DMS53 (cell line): ENCODE data around the gene ECHS1.

Source experiments
- DNase-seq: peaks from one replicate; lab custom pipeline; 2025; lab: John Stamatoyannopoulos, UW

The ECHS1 gene

DNA sequence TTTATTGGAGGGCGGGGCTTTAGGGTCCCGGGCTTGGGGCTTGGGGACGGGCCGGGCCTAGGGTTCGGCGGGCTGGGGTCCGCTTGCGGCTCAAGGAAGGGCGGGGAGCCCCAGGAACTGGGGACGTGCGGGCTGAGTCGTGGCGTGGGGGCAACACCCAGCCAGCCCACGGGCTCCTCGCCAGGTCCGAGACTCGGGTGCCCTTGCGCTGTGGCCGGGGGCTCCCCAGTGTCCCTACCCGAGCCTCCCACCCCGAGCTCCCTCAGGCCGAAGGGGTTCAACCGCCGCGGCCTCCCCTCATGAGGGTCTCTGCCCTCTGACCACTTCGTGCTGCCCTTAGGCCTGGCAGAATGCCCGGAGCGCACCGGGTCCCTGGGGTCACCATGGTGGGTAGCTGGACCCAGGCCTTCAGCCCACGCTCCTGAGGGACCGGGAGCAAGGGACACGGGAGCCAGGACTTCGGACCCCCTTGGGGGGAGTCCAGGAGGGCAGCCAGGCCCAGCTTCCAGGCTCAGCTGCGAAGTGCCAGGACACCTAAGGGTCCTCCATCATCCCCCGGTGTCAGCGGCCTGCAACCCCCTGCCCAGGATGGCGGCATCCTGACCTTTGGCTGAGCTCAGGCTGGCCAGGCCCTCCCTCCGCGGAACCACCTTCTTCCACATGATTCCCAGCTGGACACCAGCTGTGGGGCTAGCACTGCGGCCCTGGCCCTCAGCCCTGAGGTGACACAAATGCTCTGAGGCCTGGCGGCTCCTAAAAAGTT, 14.8 kb downstream of the ECHS1 start:
- DNase-seq: no peak

DNA sequence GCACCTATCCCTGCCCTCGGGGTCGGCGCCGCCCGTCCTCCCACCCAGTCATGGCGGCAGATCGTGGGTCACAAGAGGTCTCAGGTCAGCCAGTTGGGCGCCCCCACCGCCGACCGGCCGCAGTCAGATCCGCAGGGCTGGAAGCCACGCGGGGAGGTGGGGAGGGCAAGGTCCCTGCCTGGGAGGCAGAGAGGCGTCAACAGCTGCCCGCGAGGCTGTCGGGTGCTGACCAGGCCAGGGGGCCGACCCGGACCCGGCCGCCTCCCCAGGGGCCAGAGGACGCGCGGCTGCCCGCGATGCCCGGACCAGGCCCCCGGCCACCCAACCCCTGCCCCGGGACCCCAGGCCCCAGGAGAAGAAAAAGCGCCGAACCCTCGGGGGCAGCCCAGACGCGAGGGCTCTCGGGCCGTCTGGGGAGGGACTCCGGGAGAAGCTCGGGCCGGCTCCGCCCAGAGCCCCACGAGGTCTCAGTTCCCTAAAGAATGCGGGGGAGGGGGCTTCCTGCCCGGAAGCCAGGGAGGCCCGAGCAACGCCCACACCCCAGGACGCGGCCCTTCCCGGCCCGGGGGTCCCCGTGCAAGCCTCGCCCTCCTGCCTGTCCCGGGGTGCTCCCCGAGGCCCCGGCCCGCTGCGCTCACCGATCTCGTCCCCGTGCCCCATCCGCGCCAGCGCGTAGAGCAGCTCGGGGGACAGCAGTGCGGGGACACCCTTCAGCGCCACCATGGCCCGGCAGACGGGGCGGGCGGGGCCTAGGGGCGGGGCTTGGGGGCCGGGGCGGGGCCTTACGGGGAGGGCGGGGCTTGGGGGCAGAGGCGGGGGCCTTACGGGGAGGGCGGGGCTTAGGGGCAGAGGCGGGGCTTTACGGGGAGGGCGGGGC, 15.6 kb downstream of the ECHS1 start, which contains the start of gene FUOM:
Gene FUOM, minus strand, starts transcription at position 735 of the 877 bp plus-strand sequence. Its CDS starts 12 bp downstream, at position 723.
- DNase-seq: peak; percentile 79

DNA sequence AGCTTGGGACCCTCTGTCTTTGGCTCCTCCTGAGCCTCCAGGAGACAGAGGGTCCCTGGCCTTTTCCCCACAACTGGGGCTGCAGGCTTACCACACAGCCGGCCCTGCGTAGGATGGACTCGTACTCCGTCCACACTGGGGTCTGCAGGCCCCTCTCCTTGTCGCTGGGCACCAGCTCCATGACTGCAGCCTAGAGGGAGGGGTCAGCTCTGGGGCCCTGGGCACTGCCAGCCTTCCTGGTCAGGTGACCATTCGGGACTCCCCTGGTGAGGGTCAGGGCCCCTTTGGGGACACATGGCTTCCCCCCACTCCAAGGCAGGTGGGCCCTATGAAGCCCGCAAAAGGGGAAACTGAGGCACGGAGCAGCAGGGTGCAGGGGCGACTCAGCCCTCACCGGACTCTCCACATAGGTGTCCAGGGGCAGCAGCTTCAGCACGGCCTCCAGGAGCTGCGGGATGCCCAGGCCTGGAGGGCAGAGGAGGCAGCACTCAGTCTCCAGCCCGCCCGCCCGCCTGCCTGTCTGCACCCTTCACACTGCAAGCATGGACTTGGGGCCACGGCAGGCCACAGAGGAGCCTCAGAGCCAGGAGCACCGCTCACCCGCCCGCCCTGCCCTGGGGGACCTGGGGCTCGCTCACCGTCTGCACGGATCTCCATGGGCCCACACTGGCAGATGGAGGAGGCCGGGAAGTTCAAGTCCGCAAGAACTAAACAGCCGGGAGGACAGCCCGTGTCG, 16.4 kb downstream of the ECHS1 start:
- peak; percentile 67 for DNase-seq

DNA sequence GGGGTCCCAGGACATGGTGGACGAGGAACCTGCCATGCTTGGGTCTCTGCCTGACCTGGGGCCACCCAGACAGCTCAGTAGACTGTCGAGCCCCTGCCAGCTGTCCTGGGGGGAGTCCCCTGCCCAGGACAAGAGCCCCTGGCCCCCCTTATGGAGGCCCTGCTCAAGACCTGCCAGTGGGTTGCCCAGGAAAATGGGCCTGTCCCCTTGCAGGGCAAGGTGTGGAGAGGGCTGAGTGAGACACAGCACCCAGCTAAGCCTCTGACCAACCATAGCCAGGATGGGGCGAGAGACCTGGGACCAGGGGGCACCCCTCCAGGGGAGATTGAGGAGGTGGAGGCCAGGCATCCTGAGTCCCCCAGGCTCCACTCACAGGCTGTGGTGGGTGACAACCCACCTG, 17.2 kb downstream of the ECHS1 start:
- no peak for DNase-seq

DNA sequence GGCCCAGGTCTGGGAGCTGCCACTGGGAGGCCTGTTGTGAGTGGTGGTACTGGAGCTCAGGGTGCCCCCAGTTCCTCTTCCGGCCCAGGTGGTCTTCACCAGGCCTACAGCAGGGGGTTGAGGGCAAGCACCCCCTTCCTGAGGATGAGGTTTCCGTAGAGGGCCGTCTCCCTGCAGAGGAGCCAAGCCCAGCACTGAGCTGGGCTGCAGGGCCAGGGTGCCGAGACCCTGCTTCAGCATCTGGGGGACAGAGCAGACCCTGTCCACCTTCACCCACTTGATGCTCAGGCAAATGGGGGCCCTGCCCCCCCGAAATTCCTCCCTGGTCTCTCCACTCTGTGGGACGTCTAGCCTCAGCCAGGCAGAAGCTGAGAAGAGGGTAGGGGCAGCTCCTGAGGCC, 17.9 kb downstream of the ECHS1 start:
- DNase-seq: no peak

DNA sequence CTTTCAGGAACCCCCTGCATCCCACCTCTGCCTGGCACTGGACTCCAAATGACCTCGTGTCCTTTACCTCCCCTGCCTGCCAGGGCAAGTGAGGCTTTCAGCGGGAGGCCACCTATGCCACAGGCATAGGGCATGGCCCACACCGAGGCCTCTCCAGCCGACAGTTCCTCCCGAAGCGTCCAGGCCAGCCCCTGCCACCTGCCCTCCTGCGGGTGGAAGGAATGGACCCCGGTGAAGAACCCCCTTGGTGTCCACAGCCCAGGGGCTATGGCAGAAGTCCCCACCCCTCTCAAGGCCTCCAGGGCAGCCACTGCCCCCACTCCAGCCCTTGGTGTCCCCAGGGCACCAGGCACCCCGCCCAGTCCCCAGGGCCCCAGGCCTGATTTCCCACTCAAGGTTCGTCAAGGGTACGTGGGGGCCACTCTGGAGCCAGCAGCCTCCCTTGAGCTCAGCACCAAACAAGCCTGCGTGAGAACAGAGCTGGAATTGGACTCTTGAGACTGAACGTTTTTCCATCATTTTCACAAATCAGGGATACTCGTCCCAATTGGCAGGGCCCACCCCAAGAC, 18.4 kb downstream of the ECHS1 start:
- DNase-seq: no peak

DNA sequence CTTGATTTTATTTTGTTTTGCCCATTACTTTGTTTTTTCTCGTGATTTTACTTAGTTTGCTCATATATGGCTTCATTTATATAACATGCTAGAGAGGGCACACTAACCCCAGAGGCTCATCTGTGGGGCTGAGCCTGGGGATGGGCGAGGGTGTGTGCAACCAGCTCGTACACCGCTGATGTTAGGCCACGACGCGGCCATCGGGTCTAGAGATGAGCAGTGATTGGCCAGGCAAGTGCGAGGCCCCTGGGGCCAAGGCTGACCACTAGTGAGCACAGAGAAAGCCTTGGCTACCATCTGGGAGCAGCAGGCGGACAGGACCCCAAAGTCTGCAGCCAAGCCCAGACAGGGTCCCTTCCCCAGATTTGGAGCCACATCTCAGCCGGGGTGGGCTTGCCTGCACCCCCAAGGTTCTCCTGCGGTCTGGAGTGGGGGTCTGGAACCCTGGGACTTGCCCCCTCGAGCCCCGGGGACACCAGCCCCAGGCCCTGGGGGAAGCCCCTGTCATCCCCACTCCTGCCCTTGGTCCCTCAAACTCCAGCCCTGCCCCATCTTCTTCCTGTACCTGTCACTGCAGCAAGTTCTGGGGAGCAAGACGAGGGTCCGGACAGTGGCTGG, 19.1 kb downstream of the ECHS1 start:
- DNase-seq: no peak

DNA sequence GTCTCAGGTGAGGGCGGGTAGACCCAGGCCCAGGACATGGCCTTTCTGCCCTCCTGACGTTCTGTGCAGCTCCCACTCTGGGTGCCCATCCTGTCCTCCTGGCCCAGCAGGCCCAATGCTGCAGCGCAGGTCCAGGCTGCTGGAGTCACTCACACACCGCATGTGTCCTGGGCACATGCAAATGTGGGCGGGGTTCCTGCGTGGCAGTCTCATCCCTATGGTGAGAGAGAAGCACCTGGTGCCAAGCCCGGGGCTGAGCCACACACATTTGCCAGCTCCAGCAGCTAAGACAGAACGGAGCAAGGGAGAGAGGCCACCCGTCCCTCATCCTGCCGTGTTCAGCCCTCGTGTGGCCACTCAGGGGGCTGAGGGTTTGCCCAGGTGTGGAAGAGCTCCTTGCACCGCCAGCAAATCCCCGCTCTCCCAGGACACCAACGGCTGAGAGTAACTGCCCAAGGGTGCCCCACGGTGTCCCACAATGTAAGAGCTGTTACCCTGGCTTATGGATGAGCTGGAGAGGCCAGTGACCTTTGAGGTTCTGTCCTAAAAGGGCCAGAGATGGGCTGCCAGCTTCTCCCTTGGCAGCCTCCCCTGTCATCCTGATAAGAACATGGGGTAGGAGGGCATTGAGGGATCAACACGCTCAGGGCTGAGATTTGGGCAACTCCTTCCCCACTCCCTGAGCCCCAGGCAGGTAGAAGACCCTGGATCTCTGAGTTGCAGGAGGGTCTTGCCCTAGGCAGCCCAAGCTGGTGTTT, 19.8 kb downstream of the ECHS1 start:
- DNase-seq: peak; percentile 43

DNA sequence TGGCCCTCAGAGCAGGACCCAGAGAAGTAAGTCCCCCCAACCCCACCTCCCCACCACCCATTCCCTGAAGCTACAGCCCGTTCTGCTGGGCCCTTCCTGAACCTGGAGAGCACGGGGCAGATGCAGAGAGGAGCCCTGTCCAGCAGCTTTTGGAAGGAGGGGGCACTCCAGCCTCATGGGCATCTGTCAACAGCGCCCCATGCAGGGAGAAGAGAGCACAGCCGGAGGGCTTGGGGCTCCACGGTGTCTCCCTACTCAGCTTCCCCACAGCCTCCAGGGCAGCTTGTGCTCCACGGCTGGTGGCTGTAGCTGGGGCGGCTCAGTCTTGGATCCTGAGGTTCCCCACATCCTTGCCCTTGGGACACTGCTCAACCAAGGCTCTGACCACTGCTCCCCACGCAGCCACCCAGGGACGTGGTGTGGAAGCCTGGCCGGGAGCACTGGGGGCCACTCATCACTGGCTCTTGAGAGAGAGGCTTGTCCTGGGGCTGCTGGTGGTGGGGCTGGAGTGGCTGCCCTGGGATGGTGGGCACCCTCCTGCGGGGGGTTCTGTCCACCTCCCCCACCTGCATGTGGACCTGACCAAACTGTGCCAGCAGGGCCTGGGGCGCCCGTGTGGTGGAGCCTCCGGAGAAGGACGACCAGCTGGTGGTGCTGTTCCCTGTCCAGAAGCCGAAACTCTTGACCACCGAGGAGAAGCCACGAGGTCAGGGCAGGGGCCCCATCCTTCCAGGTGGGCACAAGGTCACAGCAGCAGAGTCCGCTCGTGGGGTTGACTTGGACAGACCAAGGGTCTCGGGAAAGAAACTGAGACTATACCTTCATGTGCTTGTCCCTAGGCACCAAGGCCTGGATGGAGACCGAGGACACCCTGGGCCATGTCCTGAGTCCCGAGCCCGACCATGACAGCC, 21.5 kb downstream of the ECHS1 start:
- DNase-seq: no peak

DNA sequence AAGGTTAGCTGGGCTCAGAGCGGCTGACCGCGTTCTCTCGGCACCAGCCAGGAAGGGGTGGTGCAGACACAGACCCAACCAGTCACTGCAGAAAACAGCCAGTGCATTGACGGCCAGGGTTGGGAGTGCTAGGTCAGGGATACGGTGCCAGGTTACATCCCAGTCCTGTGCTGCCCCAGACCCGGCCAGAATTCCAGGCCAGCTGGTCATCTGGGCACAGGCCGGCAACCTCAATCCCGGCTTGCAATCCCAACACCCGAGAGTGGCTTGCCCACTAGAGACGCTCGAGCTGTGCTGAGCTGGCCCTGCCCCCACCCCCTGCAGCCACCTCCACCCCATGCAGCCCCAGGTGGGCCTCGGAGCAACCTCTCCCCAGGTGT, 22.2 kb downstream of the ECHS1 start:
- no peak for DNase-seq

DNA sequence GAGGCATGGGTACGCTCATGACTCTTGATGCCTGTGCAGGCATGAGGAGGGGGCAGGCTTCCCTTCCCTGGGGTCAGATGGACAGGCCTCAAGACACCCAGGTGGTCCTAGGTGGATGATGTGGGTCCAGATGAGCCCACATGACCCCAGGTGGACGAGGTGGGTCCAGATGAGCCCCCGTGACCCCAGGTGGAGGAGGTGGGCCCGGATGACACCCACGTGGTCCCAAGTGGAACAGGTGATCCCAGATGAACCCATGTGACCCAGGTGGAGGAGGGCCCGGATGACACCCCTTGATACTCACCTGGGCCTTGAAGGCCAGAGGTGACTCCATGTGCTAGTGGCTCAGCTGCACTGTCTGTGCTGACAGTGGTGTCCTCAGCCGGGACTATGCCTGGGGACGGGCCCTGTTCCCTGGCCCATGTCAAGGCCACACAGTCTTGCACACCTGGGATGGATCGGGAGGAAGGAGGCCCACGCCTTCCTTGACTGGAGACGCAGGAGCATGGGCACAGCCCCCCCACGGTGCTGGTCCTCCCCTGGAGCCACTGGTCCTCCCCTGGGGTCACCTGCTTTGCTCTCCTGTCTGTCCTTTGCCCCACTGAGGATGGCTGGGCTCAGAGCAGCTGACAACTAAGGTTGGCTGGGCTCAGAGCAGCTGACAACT, 22.7 kb downstream of the ECHS1 start:
- DNase-seq: no peak

DNA sequence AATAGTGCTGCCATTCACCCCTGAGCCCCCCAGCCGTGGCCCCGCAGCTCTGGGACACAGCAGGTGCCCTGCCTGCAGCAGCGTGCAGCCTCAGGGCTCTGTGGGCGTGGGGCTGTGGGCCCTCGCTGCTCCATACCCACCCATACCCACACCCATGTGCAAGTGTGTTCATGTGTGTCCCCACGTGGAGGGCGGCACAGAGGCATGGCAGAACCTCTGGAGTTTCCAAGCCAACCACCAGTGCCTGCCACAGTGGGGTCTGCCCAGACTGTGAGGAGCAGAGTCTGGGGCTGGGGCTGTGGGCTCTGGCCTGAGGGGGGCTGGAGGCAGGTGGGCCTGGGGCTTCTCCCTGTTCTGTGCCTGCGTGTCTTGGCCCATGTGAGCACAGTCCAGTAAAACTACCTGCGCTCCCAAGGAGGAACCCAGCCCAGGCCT, 23.6 kb downstream of the ECHS1 start:
- no peak for DNase-seq

DNA sequence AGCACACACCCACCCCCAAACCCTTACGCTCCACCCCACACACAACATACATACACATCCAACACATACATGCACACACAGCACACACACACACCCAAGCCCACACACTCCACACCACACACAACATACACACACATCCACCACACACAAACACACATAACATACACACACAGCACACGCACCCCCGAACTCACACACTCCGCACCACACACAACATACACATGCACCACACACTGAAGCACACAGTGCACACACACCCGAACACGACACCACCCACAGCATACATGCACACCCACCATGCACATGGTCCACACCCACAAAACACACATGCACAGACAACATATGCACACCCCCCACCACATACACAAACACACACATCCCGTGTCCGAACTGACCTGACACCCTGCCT, 24.0 kb downstream of the ECHS1 start:
- no peak for DNase-seq

DNA sequence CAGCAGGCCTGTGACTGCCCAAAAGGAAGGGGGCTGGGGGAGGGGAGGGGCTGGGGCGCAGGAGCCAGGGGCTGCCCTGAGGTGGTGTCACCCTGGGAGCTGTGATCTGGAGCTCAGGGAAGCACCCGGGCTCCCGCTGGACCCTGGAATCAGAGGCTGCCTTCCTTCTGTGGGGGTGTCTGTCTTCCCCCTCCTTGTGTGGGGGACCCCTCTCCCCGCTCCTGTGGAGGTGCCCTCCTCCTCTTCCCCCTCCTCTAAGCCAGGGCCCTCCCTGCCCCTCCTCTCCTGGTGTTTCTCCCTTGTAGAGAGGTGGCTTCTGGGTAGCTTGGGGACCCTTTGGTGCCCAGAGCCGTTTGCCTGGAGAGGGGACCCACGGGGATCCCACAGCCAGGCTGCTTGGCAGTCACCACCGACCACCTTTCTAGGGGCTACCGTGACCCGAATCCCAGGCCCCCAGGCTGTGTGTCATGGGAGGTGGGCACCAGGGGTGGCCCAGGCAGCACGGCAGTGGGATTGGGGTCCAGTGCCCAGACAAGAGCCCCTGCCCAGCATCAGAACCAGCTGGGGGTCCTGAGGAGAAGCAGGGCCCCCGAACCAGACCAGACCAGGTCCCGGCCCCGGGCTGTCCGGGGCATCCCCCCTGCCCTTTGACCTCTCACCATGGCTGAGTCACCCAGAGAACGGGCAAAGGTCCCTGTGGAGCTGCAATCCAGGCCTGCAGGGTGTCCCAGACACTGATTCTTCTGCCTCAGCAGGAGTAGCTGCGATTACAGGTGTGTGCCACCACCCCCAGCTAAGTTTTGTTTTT, 25.2 kb downstream of the ECHS1 start:
- peak; percentile 22 for DNase-seq

DNA sequence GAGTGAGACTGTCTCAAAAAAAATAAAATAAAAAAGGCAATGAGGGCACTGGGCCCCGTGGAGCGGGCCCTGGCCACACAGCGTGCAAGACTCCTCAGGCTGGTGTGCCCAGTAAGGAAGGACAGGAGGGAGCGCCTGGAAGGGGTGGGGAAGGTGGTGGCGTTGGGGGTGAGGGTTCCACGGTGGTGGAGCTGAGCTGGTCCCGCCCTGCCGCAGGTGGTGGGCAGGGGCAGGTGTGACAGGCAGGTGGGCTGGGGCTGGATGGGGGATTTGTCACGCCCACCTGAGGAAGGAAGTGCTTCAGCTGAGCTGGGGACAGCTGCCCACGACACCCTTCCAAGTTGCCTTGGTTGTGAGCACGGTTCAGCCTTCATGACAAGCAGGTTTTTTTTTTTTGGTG, 26.7 kb downstream of the ECHS1 start:
- no peak for DNase-seq

DNA sequence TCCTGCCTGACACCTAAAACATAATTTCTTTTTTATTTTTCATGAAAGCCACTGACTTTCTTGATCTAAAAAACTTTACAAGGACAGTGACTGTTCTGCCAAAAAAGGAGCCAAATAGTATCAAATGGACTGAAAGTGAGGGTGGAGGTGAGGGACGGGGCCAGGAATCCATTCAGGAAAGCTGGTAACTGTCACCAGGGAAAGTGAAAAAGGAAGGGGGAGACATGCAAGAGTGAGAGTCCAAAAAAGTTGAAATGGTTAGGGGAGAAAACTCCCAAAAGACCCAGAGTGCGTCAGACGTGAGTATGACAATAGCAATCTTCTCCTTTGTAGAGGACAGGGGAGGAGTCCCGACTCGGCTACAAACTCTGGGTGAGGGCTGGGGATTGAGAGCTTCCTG, 28.9 kb downstream of the ECHS1 start:
- DNase-seq: no peak

DNA sequence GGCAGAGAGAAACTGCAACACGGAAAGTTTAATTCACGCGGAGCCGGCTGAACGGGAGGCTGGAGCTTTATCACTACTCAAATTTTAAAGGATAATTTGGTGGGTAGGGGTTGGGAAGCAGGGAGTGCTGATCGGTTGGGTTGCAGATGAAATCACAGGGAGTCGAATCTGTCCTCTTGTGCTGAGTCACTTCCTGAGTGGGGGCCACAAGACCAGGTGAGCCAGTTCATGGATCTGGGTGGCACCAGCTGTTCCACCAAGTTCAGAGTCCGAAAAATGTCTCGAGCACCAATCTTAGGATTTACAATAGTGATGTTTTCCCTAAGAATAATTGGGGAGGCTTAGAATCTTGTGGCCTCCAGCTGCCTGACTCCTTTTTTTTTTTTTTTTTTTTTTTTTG, 29.6 kb downstream of the ECHS1 start:
- peak; percentile 61 for DNase-seq

DNA sequence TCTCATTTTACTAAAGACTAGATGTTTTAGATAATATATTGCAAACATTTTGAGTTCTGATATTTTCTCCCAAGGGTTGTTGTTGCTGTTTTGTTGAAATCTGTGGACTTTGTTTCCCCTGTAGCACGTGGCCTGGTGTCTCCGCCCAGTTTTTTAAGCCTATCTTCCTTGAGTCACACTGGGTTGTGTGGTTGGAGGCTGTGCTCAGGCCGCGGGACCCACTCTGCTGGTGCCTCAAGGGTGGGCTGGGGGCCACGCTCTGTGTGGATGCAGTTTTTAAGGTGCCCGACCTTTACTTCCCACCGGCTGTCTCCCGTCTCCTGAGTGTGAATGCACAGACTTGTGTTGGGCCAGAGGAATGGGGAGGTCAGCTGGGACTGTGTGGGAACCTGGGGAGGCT, 30.2 kb downstream of the ECHS1 start:
- no peak for DNase-seq
